Mesenchymal stem cell (in vitro differentiated cells and primary cell): ENCODE data around the gene SLC18A3.

Source experiments
- DNase-seq: peaks from one replicate; pipeline ENCODE4 v3.0.0-alpha.2; 2013
- H2AFZ ChIP-seq: one replicate; pipeline ENCODE4 v1.6.1; 2013; ENCODE audit warnings: low read depth, mild to moderate bottlenecking, control low read depth, inconsistent platforms, low read length, moderate library complexity
- H2AK5ac ChIP-seq: 2 replicates; pipeline ENCODE4 v1.6.1; 2013; ENCODE audit warnings: low read length, moderate library complexity, mild to moderate bottlenecking, inconsistent platforms; ENCODE audit not compliant: severe bottlenecking
- H2BK120ac ChIP-seq: one replicate; pipeline ENCODE4 v1.6.1; 2013; ENCODE audit warnings: low read depth, mild to moderate bottlenecking, inconsistent platforms, low read length, moderate library complexity
- H2BK12ac ChIP-seq, 2 experiments: one replicate each; pipeline ENCODE4 v1.6.1; 2013; ENCODE audit warnings: inconsistent platforms in 2 of 2, low read length in 2 of 2, mild to moderate bottlenecking in 2 of 2, moderate library complexity in 2 of 2, control low read depth in 1 of 2
- H2BK15ac ChIP-seq: one replicate; pipeline ENCODE4 v1.6.1; 2013; ENCODE audit warnings: mild to moderate bottlenecking, low read depth, inconsistent platforms; ENCODE audit not compliant: poor library complexity, severe bottlenecking
- H2BK5ac ChIP-seq: 2 replicates; pipeline ENCODE4 v1.6.1; 2013; ENCODE audit warnings: low read depth, mild to moderate bottlenecking, low read length, control low read depth, inconsistent platforms; ENCODE audit not compliant: poor library complexity, severe bottlenecking
- H3K14ac ChIP-seq, 2 experiments: one replicate each; pipeline ENCODE4 v1.6.1; 2013; ENCODE audit warnings: inconsistent platforms in 2 of 2, low read length in 2 of 2, control low read depth in 1 of 2, mild to moderate bottlenecking in 1 of 2, moderate library complexity in 1 of 2
- H3K18ac ChIP-seq, 2 experiments: one replicate each; pipeline ENCODE4 v1.6.1; 2013; ENCODE audit warnings: inconsistent platforms in 2 of 2, low read length in 2 of 2, control low read depth in 1 of 2, low read depth in 1 of 2, mild to moderate bottlenecking in 1 of 2
- H3K23ac ChIP-seq, 2 experiments: one replicate each; pipeline ENCODE4 v1.6.1; 2013; ENCODE audit warnings: inconsistent platforms in 2 of 2, low read length in 2 of 2, mild to moderate bottlenecking in 2 of 2, moderate library complexity in 2 of 2, control low read depth in 1 of 2
- H3K27ac ChIP-seq: 2 replicates; pipeline ENCODE4 v1.5.1; 2013; ENCODE audit warnings: mild to moderate bottlenecking, moderate library complexity, low read length, control low read depth, inconsistent platforms; ENCODE audit not compliant: poor library complexity, severe bottlenecking
- H3K27me3 ChIP-seq, 2 experiments: 2 replicates each; pipeline versions ENCODE4 v1.6.1 to v1.7.0; 2013; ENCODE audit warnings: low read length in 2 of 2, mild to moderate bottlenecking in 2 of 2, moderate library complexity in 2 of 2, control low read depth in 1 of 2, inconsistent platforms in 1 of 2; ENCODE audit not compliant: control insufficient read depth in 1 of 2, insufficient read depth in 1 of 2
- H3K36me3 ChIP-seq, 2 experiments: 2 replicates each; pipeline versions ENCODE4 v1.6.1 to v1.7.0; 2013; ENCODE audit warnings: low read length in 2 of 2, control low read depth in 1 of 2, inconsistent platforms in 1 of 2, low read depth in 1 of 2, mild to moderate bottlenecking in 1 of 2; ENCODE audit not compliant: insufficient read depth in 2 of 2, control insufficient read depth in 1 of 2
- H3K4ac ChIP-seq, 2 experiments: one replicate each; pipeline ENCODE4 v1.6.1; 2013; ENCODE audit warnings: inconsistent platforms in 2 of 2, low read length in 2 of 2, mild to moderate bottlenecking in 2 of 2, moderate library complexity in 2 of 2, control low read depth in 1 of 2, low read depth in 1 of 2
- H3K4me1 ChIP-seq: 2 replicates; pipeline ENCODE4 v1.6.1; 2013; ENCODE audit warnings: low read depth, low read length, control low read depth; ENCODE audit not compliant: control insufficient read depth, insufficient read depth
- H3K4me2 ChIP-seq: 2 replicates; pipeline ENCODE4 v1.6.1; 2013; ENCODE audit warnings: low read length, mild to moderate bottlenecking, inconsistent platforms; ENCODE audit not compliant: poor library complexity, severe bottlenecking
- H3K4me3 ChIP-seq, 2 experiments: 2 replicates each; pipeline versions ENCODE4 v1.5.1 to v1.7.0; 2013; ENCODE audit warnings: low read length in 2 of 2, mild to moderate bottlenecking in 2 of 2, control low read depth in 1 of 2, low read depth in 1 of 2; ENCODE audit not compliant: insufficient read depth in 1 of 2
- H3K79me1 ChIP-seq: replicated peaks from 2 replicates; pipeline ENCODE4 v1.6.1; 2013; ENCODE audit warnings: mild to moderate bottlenecking, control low read depth, low read length, inconsistent platforms; ENCODE audit not compliant: poor library complexity, severe bottlenecking
- H3K9ac ChIP-seq: 2 replicates; pipeline ENCODE4 v1.7.0; 2013; ENCODE audit warnings: mild to moderate bottlenecking, low read length, moderate library complexity
- H3K9me3 ChIP-seq: 2 replicates; pipeline ENCODE4 v1.7.0; 2013; ENCODE audit warnings: mild to moderate bottlenecking, low read length; ENCODE audit not compliant: control insufficient read depth
- H4K8ac ChIP-seq: one replicate; pipeline ENCODE4 v1.6.1; 2013; ENCODE audit warnings: inconsistent platforms, mild to moderate bottlenecking, low read length, moderate library complexity
- H4K91ac ChIP-seq: one replicate; pipeline ENCODE4 v1.6.1; 2013; ENCODE audit warnings: mild to moderate bottlenecking, low read length, inconsistent platforms
- WGBS: methylation state at CpG from one replicate; pipeline ENCODE4 v1.1.7; 2013; ENCODE audit warnings: mixed read lengths; 5-methylcytosine and 5-hydroxymethylcytosine counted together

SLC18A3 gene

GRCh38 chr10:49614242-49615198 is 4.4 kb downstream of the SLC18A3 start:
- H3K14ac ChIP-seq: no peak overlapping the region
- H3K9me3 ChIP-seq: peaks cover 4% of the 10 kb centered on the region
- H3K4me3 ChIP-seq: no peak overlapping the region
- H2BK12ac ChIP-seq: no peak overlapping the region
- no peak overlapping the region for H4K91ac ChIP-seq
- DNase-seq: no peak
- no peak overlapping the region for H2BK15ac ChIP-seq
- no peak overlapping the region for H3K4ac ChIP-seq
- peaks cover 0 to 5% of the 10 kb centered on the region in 2 experiments for H3K36me3 ChIP-seq
- H3K27me3 ChIP-seq: peaks cover 90 to 91% of the 10 kb centered on the region in 2 experiments
- H4K8ac ChIP-seq: no peak overlapping the region
- H3K4me2 ChIP-seq: no peak overlapping the region
- H3K18ac ChIP-seq: no peak overlapping the region
- H3K9ac ChIP-seq: no peak overlapping the region
- H3K79me1 ChIP-seq: no peaks in the 10 kb centered on the region
- no peak overlapping the region for H2BK120ac ChIP-seq
- no peak overlapping the region for H2AFZ ChIP-seq
- H2BK5ac ChIP-seq: no peak overlapping the region
- H3K4me1 ChIP-seq: peaks cover 19% of the 10 kb centered on the region
- WGBS: 12% methylated on average over 32 of the region's 49 CpGs
- H2AK5ac ChIP-seq: no peak overlapping the region
- H3K23ac ChIP-seq: no peak overlapping the region
- H3K27ac ChIP-seq: no peak overlapping the region

- Histone ChIP-seq H3K9ac (no peak overlapping the region), H3K4me3 (no peak overlapping the region), H3K79me1 (no peaks in the 10 kb centered on the region), H2BK15ac (no peak overlapping the region), H4K8ac (no peak overlapping the region), H3K27ac (no peak overlapping the region), H4K91ac (no peak overlapping the region), H2BK12ac (no peak overlapping the region), H3K4me2 (no peak overlapping the region), H2AK5ac (no peak overlapping the region), H2BK5ac (no peak overlapping the region), H3K4me1 (peaks cover 15% of the 10 kb centered on the region), H3K9me3 (peaks cover 4% of the 10 kb centered on the region), H3K4ac (no peak overlapping the region), H2BK120ac (no peak overlapping the region), H3K23ac (no peak overlapping the region), H3K27me3 (peaks cover 94 to 95% of the 10 kb centered on the region in 2 experiments), H3K14ac (no peak overlapping the region), H3K18ac (no peak overlapping the region), H3K36me3 (peaks cover 0 to 5% of the 10 kb centered on the region in 2 experiments), H2AFZ (no peak overlapping the region)
- DNase-seq: no peak
- 75% methylated on average over 5 of the region's 5 CpGs for WGBS
Measured at GRCh38 chr10:49615213-49615612, 5.1 kb downstream of the SLC18A3 start.

DNA sequence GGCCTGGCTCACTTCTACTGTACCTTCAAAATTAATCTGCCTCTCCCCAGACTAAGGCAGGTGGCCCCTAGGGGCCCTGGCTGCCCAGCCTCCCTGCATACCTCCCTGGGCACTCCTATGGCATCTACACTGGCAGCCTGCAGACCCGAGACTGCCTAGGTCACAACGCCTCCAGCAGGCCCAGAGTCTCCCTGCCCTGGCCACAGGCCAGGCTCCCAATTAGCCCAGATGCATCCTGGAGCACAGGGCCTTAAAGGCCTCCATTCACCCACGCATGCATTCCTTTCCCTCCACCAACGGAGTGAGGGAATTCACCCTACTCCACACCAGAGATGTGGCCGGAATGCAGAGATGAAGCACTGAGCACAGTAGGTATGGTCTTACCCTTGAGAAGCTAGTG is 5.6 kb downstream of the SLC18A3 start:
- Histone ChIP-seq H3K18ac (no peak overlapping the region), H3K9me3 (peaks cover 4% of the 10 kb centered on the region), H3K14ac (no peak overlapping the region), H3K27me3 (peaks cover 90 to 96% of the 10 kb centered on the region in 2 experiments), H2BK5ac (no peak overlapping the region), H2BK120ac (no peak overlapping the region), H3K9ac (no peak overlapping the region), H2BK15ac (no peak overlapping the region), H4K91ac (no peak overlapping the region), H3K4me1 (peaks cover 10% of the 10 kb centered on the region), H3K4me3 (no peak overlapping the region), H3K23ac (no peak overlapping the region), H3K4ac (no peak overlapping the region), H4K8ac (no peak overlapping the region), H3K36me3 (peaks cover 0 to 5% of the 10 kb centered on the region in 2 experiments), H2AK5ac (no peak overlapping the region), H3K27ac (no peak overlapping the region), H2BK12ac (no peak overlapping the region), H3K79me1 (no peaks in the 10 kb centered on the region), H3K4me2 (no peak overlapping the region), H2AFZ (no peak overlapping the region)
- 61% methylated on average over 2 of the region's 5 CpGs for WGBS
- DNase-seq: no peak

DNA sequence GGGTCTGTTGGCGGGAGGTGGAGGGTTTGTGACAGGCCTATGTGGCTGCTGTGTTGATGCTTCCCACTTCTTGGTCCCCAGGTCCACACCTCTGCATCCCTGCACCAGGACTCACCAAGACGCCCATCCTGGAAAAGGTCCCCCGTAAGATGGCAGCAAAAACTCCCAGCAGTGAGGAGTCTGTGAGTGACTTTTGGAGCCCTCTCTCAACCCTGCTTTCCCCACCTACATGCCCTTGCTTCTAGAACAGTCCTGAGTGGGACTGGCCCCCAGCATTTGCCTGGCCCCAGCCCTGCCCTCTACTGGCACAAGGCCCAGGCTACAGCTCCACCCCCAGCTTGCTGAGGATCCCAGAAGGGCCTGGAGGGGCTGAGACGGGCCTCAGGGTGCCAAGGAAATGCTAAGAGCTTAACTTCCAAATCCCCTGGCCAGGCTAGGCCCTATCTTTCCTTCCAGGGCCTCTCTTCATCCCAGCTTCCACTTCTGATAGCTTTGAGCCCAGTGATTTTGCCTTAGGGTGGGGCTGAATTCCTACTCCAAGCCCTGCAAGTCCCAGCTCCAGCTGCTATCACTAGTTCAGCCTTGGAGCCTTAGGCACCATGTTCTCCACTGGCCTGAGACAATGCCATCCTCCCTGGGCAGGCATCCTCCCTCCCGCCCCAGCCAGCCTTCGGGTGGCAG is 6.5 kb downstream of the SLC18A3 start:
- WGBS: 67% methylated on average over 5 of the region's 6 CpGs

More for the DNA sequence above, 6.5 kb downstream of the SLC18A3 start:
- Histone ChIP-seq H3K27me3 (peaks cover 88 to 96% of the 10 kb centered on the region in 2 experiments), H2BK15ac (no peak overlapping the region), H3K27ac (no peak overlapping the region), H3K36me3 (no peaks in the 10 kb centered on the region), H3K18ac (no peak overlapping the region), H3K9ac (no peak overlapping the region), H3K9me3 (peaks cover 4% of the 10 kb centered on the region), H3K14ac (no peak overlapping the region), H2BK12ac (no peak overlapping the region), H2BK5ac (no peak overlapping the region), H4K91ac (no peak overlapping the region), H3K4me3 (no peak overlapping the region), H3K79me1 (no peaks in the 10 kb centered on the region), H3K4me2 (no peak overlapping the region), H2AK5ac (no peak overlapping the region), H2AFZ (no peak overlapping the region), H2BK120ac (no peak overlapping the region), H3K4me1 (peaks cover 5% of the 10 kb centered on the region), H3K23ac (no peak overlapping the region), H3K4ac (no peak overlapping the region), H4K8ac (no peak overlapping the region)
- DNase-seq: no peak
